ENCODE results near the gene LIMD2.
"Not testable (repeated sequence)": the region's sequence is repeated elsewhere in the genome, so short reads cannot be mapped to it uniquely, and the experiment has no call there.

LIMD2 gene
- total RNA-seq = 384 to 475 reads per million in 2 donors

DNA sequence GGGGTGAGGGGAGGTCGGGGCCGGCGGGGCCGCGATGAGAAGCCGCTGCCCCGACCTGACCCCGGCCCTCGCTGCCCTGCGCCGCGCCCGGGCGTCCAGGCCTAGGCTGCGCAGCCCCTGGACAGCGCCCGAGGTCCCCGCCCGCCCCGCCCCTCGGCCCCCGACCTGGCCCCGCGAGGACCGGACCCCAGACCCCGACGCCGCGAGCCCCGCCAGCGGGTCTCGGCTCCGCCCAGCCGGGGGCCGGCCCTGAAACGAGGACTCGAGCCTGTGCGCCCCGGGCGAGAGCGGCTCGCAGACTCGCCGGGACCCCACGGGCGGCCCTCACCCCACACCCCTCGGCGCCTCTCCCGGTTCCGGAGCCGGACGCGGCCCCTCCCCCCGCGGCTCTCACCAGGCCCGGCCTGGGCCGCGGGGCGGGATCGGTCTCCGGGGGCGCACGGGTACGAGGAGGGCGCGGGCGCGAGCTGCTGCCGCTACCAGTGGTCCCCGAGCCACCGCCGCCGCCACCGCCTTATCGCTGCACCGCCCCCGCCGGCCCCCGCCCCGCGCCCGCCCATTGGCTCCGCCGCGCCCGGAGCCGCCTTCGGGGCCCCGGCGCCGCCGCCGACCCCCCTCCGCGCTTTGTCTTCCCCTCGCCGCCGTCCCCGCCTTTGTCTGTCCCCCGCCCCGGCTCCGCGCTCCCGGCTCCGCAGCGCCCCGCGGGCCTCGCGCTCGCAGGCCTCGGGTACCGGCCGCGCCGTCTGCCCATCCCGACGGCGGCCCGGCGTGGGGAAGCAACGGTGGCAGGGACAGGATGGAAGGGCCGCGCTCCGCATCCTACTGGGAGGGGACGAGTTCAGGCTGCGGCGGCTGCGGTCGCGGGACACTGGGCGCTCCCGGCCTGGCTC is at the start of gene LIMD2:
Gene LIMD2 (minus strand): TSS at position 488 of the 890 bp plus-strand sequence. CDS start 827 bp downstream, outside the sequence.
- peak; percentile 83 for DNase-seq

DNA sequence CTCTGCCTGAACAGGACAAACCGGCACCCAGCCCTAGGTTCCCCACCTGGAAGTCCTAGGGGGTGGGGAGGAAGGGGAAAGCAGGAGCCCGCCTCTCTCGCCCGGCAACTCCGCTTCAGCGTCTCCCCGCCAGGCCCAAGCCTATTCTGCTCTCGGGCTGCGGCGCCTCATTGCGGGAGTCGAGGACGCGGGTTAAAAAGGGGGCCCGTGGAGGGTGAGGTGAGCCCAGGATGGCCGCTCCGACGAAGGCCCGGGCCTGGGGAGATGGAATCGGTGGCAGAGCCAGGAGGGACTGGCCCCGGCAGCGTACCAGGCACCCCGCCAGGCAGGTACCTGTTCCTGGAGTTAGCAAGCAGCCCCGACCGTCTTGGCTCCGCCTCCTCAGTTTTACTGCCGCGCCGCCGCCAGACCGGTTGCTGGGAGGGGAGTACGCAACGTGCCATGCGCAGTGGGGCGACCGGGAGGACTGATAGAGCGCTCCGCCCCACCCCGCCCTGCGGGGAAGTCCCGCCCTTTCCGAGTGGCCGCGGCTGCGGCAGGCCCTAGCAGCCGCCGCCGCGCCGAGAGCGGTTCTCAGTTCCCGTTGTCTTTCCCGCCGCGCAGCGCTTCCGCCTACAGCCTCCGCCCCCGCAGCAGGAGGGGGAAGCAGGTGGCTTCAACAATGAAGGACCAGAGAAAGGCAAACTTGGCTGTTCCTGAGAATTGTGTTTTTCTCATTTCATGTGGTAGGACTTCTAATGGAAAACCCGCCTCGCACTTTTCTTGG is 41.7 kb upstream of the LIMD2 start, which contains the start of gene STRADA:
Gene STRADA (minus strand): TSS at position 392 of the 766 bp plus-strand sequence. CDS start 13,430 bp downstream, outside the sequence.
- DNase-seq = peak; percentile 98

DNA sequence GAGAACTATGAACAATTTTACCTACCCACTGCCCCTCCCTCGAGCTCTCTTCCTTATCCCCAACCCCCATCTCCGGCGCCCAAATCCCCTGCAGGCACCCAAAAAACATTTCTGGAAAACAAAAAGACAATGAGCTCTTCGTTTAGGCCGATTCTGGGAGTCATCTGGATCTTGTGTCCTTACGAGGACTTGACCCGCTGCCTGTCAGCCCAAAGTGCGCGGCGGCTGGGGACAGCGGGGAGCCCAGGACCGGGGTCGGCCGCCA is 41.1 kb upstream of the LIMD2 start:
- no peak for DNase-seq

DNA sequence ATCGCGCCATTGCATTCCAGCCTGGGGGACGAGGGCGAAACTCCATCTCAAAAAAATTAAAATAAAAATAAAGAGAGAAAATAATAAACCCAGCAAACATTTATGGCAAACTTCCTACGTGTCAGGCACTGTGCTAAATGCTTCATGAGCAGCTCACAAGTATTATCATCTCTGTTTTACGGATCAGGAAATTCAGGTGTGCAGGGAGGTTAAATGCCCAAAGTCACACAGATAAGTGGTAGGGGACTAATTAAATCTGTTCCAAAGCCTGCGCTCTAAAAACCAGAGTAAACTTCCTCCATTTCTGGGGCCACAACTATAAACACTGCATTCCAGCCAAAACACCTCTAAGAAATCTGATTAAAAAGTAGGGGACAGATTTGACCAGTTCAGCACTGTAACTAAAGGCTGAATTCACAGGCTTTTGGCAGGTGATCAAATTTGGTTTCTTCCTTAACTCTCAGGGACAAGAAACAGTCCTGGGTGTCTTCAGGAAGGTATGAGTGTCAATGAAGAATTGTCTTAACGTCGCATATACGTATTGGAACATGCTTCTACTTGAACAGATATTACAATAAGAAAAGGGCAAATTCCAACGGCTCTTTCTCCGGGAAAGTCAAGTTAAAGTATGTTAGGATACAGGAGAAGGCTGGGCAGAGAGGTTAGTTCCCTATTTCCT is 40.7 kb upstream of the LIMD2 start:
- DNase-seq = no peak

DNA sequence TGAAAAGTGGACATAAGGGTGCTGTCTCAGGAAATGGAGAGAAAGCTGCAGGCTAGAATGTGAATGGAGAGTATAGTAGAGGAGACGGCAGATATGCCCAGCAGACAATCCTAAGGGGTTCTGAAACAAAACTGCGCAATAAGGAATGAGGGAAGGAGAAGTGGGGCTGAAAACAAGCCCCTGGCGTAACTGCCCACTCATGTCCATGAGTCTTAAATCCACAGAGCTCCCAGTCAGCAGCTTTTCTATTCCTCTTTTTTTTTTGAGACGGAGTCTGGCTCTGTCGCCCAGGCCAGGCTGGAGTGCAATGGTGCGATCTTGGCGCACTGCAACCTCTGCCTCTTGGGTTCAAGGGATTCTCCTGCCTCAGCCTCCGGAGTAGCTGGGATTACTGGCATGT is 35.8 kb upstream of the LIMD2 start:
- DNase-seq = no peak

DNA sequence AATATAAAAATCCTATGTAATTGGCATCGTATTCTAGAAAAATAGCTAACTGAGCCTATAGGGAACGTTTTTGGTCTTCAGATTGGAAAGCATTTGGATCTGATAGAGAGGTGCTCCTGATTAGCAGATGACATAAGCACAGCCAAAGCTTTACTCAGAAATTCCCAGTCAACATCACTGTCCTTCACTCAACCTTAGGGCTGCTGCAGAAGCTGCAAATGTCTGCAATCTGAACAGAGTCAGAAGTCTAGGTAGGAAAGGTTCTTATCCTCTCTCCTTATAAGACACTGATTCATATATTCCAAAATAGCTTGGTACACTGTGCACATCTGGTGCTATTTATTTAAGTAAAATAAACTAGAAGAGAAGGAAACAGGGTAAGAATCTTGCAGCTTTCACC is 22.5 kb upstream of the LIMD2 start:
- no peak for DNase-seq

DNA sequence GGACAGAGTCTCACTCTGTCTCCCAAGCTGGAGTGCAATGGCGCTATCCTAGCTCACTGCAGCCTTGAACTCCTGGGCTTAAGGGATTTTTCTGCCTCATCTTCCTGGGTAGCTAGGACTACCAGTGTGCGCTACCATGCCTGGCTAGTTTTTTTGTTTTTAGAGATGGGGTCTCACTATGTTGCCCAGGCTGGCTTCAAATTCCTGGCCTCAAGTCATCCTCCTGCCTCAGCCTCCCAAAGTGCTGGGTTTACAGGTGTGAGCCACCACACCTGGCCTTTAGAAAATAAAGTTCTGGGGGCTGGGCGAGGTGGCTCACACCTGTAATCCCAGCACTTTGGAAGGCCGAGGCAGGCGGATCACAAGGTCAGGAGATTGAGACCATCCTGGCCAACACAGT is 20.3 kb upstream of the LIMD2 start:
- not testable (repeated sequence) for DNase-seq

DNA sequence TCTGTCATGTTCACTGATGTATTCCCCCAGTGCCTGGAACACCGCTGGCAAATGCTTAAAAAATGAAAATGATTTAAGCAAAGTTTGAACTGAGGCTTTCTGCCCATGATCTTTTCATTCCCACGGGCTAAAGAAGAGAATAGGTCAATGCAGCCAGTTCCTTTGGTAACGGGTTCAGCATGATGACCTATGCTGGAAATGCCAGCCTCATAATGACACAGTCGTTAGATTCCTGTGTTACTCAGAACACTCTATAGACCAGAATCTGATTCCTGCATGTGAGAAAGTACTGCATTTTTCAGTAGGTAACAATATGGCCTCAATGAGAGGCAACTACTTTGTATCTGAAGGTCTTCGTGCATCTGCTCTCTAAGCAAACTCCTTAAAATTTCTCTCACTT is 19.1 kb upstream of the LIMD2 start:
- DNase-seq = no peak

DNA sequence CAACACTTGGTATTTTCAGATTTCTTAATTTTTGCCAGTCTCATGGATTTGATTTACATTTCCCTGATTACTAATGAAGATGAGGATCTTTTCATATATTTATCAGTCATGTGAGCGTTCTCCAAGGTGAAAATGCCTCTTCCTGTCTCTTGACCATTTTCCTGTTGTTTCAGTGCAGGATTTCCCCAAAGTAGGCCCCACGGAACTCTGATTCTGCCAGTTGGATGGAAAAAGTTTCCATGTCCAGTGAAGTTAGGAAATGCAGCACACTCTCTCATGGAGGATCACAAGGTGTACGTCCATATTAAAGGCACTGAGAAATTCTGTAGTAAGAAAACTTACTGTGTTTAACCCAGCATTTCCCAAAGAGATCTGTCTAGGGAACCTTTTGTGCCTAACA is 16.5 kb upstream of the LIMD2 start:
- no peak for DNase-seq

DNA sequence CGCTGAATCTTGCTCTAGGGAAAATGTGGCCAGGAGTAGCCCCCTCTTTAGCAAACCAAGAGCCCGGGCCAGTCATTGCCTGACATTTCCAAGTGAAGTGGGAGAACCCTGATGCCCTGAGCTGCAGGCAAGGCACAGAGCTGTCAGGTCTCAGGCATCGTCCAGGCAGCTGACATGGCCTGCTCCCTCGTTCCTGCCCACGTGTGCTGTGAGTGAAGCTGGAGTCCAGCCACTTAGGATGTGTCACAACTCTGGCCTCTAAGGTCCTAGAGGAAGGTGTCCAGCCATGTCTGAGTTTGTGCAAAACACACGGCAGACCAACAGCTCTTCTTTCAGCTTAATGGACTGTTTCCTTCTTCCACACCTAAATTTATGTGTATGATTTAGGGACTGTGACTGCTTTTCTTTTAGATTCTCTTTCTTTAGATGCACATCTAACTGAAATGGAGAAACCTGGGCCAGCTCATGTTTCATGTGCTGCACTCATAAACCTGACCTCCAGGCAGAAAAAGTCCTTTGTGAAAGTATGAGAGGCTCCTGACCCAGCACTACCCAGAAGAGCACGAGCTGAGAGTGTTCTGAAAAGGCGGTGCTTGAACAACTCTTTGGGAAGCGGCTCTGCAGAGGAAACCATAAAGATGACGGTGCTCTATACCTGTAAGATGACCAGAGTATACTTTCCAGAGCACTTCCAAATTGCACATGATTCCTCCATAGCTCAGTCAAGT is 14.8 kb upstream of the LIMD2 start:
- no peak for DNase-seq

DNA sequence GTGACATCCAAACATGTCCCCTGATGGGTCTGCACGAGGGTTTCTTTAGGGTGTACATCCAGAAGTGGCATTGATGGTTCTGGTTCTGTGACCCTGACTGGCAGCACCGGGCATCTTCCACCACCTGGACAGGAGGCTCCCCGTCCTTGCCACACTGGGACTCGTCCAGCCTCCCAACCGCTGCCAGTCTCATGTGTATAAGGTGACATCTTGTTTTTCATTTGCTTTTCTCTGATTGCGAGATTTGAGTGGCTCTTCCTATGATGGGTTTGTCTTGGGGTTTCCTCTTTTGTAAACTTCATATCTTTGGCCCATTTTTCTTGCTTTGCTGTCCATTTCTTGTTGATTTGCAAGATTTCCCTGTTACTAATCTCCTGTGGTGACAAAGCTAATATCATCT is 9.2 kb upstream of the LIMD2 start:
- no peak for DNase-seq

DNA sequence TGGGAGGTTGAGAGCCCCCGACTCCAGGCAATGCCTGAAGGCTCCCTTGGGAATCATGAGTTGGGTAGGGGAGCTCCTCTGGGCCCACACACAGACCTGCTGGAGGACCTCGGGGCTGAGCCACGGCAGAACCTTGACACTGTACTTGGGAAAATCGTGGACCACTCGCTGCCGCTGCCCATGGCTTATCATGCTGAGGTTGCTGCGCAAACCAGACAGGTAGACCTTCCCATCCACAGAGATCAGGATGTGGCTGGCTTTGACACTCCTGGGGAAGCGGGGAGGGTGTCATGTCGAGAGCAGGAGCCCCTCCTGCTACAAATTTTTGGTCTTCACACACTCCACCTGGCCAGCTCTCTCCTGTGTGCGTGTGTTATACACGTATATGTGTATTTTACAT is 7.2 kb upstream of the LIMD2 start:
- DNase-seq = no peak

DNA sequence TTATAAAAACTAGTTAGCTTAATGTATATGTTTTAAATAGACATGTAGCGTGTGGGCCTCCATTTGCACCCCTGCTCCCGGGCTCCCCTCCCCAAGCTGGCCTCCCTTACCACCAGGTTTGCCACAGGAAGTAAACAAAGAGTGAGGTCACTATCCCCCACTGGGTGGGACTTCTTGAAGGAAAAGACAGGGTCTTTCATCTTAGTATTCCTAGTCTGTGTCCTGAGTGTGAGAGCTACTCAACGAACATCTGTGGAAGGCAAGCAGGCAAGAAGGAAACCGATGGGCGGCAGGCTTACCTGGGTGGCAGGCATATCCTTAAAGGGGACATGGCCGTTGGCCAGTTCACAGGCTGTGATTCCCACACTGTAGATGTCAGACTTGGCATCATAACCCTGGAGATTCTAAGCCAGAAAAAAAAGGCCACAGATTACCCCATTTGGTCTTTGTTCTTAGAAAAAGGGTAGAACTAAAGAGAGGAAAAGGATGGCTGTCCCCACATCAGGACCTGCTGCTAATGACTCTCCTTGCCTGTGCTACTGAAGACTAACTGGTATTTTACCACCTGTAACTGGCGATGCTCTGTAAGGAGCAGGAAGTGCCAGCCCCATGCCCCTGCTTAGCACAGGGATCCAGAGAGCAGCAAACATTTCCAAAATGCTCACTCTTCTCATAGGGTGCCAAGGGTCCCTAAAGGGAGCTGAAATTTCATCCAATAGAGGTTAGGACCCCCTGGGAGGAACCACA is 6.6 kb upstream of the LIMD2 start:
- no peak for DNase-seq

DNA sequence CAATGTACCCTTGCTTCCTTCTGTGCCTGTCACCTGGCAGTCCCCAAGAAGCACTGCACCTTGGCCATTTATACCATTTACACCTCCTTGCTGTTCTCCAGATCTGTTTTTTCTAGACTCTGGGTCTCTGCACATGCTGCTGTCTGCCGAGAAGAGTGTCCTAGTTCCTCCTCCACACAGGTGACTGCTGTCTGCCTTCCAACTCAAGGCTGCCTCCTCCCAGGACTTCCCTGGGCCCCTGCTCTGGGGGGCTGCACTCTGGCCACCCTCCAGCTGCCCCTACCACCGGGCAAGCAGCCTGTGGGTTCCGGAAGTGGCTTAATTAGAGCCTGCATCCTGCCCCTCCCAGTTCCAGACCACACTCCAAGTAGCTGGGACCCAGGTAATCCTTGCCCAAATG is 5.7 kb upstream of the LIMD2 start:
- DNase-seq = no peak

DNA sequence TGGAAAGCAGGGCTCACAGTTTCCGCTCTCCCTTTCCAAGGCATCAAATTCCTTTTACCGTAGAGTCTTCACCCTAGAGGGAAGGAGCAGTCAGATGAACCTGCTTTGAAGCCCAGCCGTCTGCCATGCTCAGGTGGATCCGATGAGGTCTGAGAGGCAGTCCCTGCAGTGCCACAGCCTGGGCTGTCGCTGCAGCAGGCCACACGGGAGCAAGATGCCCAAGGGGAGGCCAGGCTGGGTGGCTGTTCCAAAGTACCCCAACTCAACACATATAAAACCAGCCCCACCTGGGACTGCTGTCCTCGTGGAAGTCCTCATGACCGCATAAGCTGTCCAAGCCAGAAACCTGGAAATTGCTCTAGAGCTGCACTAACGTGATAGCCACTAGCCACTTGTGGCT is 4.9 kb upstream of the LIMD2 start:
- no peak for DNase-seq

DNA sequence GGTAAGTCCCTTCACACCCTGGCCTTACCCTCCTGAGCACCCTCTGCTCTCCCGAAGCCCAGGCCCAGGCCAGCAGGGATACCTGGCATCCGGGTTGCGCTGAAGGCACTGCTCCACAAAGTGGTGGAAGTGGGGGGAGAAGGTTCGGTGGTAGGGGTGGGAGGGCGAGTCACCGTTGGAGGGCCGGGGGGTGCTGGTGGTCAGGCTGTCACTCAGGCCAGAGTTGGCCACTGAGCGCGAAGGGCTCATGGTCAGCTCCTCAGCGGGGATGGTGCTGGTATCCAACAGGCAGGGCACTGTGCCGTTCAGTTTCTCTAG is 4.3 kb upstream of the LIMD2 start:
- no peak for DNase-seq

DNA sequence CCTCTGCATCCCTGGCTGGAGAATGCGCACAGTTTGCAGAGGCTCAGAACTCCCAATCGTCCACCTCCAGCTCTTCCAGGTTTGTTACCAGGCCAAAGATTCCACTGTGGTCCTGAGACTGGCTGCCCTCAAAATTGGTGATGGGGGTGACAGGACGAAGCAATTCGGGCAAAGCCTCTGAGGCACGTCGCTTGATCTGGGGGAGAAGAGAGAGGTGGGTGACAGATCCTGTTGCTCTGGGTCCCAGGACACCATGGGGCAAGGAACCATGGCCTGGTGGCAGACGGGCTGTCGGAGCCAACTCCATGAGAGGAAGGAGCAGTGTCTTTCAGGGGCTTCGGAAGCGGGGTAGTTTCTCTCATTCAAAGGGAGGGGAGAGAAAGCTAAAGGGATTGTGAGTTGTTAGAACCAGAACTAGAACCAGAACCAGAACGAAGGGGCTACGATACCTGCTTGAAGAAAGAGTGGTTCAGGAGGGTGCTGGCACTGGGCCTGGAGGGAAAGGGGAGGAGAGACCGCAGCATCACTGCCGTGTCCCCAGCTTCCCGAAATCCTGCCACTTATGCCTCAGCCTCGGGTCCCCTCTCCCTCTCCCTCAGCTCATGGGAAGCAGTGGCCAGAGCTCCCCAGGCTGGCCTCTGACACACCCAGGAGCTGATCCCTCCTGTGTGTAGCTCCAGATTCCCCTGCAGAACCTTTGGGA is 3.8 kb upstream of the LIMD2 start:
- no peak for DNase-seq

DNA sequence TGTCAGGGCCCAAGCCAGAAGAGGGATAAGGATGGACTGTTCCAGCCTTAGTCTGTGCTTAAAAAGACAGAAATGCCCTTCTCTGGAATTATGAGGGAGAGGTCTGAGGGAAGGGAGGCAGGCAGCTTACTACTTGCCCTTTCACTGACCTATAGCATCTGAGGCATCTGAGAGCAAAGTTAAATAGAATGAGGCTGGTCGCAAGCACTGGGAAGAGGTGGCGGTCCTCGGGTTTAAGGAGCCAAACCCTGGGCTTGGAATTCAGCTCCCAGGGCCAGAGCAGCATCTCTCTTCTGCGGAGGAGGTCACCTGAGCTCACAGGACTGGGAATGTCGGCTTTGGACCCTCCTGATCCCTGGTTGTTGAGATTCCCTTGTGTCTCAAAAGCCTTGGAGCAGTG is 3.1 kb upstream of the LIMD2 start:
- DNase-seq = no peak

DNA sequence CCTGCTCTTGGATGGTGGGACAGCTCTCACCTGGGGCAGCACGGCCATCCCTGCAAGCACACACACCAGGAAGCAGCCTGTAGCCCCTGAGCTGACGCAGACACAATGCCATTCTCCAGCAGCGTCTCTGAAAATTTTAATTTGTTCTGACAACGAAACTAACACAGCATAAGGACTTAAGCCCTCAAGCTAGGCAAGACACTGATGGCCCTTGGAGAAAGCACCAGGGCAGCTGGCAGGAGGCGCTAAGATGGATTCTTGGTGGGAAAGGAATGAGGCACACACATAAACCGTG is 2.7 kb upstream of the LIMD2 start:
- no peak for DNase-seq

DNA sequence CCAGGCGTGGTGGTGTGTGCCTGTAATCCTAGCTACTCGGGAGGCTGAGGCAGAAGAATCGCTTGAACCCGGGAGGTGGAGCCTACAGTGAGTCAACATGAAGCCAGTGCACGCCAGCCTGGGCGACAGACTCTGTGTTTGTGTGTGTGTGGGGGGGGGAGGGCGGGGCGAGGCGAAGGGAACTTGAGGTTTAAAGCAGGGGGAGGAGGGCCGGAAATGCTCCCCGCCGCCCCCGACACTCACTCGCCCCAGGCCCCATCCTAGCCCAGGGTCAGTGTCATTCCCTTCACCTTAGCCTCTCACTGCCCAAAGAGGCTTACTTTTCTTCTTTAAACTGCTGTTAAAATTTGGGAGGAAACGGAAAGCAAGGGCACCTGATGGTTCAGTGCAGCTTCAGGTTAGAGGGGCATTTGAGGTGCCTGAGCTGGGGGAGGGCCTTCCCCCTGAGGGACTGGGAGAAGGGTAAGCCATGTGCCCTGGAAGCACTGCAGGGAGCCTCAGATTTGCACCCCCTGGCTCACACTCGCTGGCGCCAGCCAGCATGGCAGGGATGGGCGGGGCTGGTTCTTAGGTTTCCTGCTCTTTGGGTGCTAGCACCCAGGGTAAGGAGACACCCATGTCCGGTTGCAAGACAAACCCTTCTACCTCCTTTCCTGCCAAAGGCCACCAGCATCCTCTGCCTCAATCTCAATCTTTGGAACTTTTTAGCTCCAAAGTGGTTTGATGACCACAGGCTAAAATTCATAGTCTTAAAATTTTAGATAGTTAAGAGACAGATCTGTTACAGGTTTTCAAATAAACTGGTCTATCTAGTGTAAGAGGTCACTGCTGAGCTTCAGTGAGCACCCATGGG is 2.2 kb upstream of the LIMD2 start:
- peak; percentile 65 for DNase-seq

DNA sequence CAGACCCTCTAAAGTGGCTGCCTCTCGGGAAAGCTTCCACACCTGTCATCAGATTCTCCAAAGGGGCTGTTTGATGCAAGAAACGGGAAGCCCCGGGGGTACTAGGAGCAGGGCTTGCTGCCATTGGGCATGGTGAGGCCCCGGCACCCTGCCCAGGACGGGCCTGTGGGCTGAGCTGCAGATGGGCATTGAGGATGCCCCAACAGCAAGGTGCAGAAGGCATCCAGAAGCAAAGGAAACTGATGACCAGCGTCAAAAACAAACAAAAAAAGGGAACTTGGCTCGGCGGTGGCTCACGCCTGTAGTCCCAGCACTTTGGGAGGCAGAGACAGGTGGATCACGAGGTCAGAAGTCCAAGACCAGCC is 1.5 kb upstream of the LIMD2 start:
- no peak for DNase-seq

All from T-helper 9 cell (primary cell).